K562 (cell line): ENCODE results near the gene LEO1. TPM values are rescaled to one million over a fixed set of nuclear protein-coding genes. Genes with fewer than 3 reads are reported as not detected.

Experiments
- BDP1 ChIP-seq: IDR thresholded peaks from 3 replicates; pipeline ENCODE4 v1.6.1; 2011; ENCODE audit not compliant: insufficient read length, insufficient read depth
- DPF2 ChIP-seq: fragments of 450-650 bp; IDR thresholded peaks from 2 replicates; pipeline ENCODE4 v1.6.1; 2016
- EZH2 ChIP-seq: IDR thresholded peaks from 2 replicates; pipeline ENCODE4 v1.6.1; 2012; ENCODE audit warnings: low read depth, mild to moderate bottlenecking, inconsistent platforms, low read length, borderline replicate concordance
- FOXM1 ChIP-seq, 2 experiments: fragments of 450-650 bp in 1 of 2; sonication (generic) in 1 of 2; formaldehyde crosslinking in 1 of 2; IDR thresholded peaks; 2 replicates each; pipeline versions ENCODE4 v1.6.1 to v1.9.0; 2017 to 2022; ENCODE audit warnings: low read depth in 2 of 2, mild to moderate bottlenecking in 2 of 2, missing genetic modification reagents in 1 of 2, moderate library complexity in 1 of 2
- FUS ChIP-seq: fragments of 200-400 bp; formaldehyde crosslinking; optimal IDR thresholded peaks from 2 replicates; pipeline ENCODE3; 2017; ENCODE audit warnings: low read depth, low read length
- IRF2 ChIP-seq: sonication (generic); formaldehyde crosslinking; IDR thresholded peaks from 2 replicates; pipeline ENCODE4 v1.8.1; 2022; ENCODE audit warnings: mild to moderate bottlenecking, missing genetic modification reagents
- NBN ChIP-seq: fragments of 450-650 bp; IDR thresholded peaks from 2 replicates; pipeline ENCODE4 v1.6.1; 2016; ENCODE audit warnings: low read depth, mild to moderate bottlenecking
- NFATC3 ChIP-seq: fragments of 450-650 bp; IDR thresholded peaks from 2 replicates; pipeline ENCODE4 v1.6.1; 2017; ENCODE audit warnings: mild to moderate bottlenecking
- NFYB ChIP-seq: IDR thresholded peaks from 2 replicates; pipeline ENCODE4 v1.6.1; 2011; ENCODE audit warnings: mild to moderate bottlenecking, moderate library complexity; ENCODE audit not compliant: insufficient read length; ENCODE audit errors: extremely low read depth
- POLR2AphosphoS5 ChIP-seq: IDR thresholded peaks from 2 replicates; pipeline ENCODE4 v1.6.1; 2011; ENCODE audit warnings: mild to moderate bottlenecking, low read depth, low read length, moderate library complexity; ENCODE audit not compliant: control insufficient read depth, insufficient read depth
- POLR2G ChIP-seq: fragments of 200-400 bp; formaldehyde crosslinking; IDR thresholded peaks from 2 replicates; pipeline ENCODE4 v1.6.1; 2017; ENCODE audit warnings: low read depth, mild to moderate bottlenecking, antibody characterized with exemption, low read length, moderate library complexity
- POU5F1 ChIP-seq: fragments of 150-350 bp; IDR thresholded peaks from 2 replicates; pipeline ENCODE4 v1.6.1; 2014; ENCODE audit warnings: borderline replicate concordance, low read length, low read depth, mild to moderate bottlenecking; ENCODE audit not compliant: partially characterized antibody
- SLC30A9 ChIP-seq: fragments of 250-450 bp; sonication (Bioruptor Pico); IDR thresholded peaks from 2 replicates; pipeline ENCODE4 v1.8.0; 2022; ENCODE audit warnings: mild to moderate bottlenecking, moderate library complexity
- SMAD3 ChIP-seq: fragments of 450-650 bp; formaldehyde crosslinking; conservative IDR thresholded peaks from 2 replicates; pipeline ENCODE4 v1.4.0; 2020; ENCODE audit warnings: mild to moderate bottlenecking
- SOX6 ChIP-seq: fragments of 450-650 bp; IDR thresholded peaks from 2 replicates; pipeline ENCODE4 v1.6.1; 2014; ENCODE audit warnings: mild to moderate bottlenecking
- STAT5A ChIP-seq: IDR thresholded peaks from 2 replicates; pipeline ENCODE4 v1.6.1; 2012; ENCODE audit warnings: low read length, inconsistent platforms, borderline replicate concordance
- ZBTB17 ChIP-seq: fragments of 450-650 bp; formaldehyde crosslinking; IDR thresholded peaks from 2 replicates; pipeline ENCODE4 v1.4.0; 2020; ENCODE audit warnings: mild to moderate bottlenecking
- ZFP30 ChIP-seq: fragments of 250-450 bp; sonication (Bioruptor Pico); IDR thresholded peaks from 2 replicates; pipeline ENCODE4 v1.8.0; 2022; ENCODE audit warnings: moderate library complexity, mild to moderate bottlenecking, inconsistent platforms, borderline replicate concordance
- ZNF212 ChIP-seq: fragments of 450-650 bp; formaldehyde crosslinking; IDR thresholded peaks from 2 replicates; pipeline ENCODE4 v1.4.0; 2020; ENCODE audit warnings: mild to moderate bottlenecking
- polyA plus RNA-seq, 8 experiments: library from polyadenylated mRNA; depleted of rRNA in 4 of 8; stranded (reverse) in 5 of 8; unstranded in 3 of 8; fragments of >200 nt; fragmentation: Nextera tagmentation in 2 of 8; fragmentation: Illumina TruSeq in 1 of 8; extraction: Ambion mirVana in 2 of 8; extraction: Trizol in 1 of 8; gene quantifications; 2 replicates each; pipeline versions ENCODE4 v1.2.1 to v1.2.3, GENCODE V29; 2011 to 2014; ENCODE audit warnings: inconsistent platforms in 1 of 8, missing spikeins in 1 of 8
- total RNA-seq, 7 experiments: library from RNA; depleted of rRNA in 6 of 7; stranded (reverse); fragments of >200 nt in 6 of 7; fragmentation: Illumina TruSeq in 2 of 7; extraction: Trizol in 2 of 7; gene quantifications; 2 replicates each; pipeline versions ENCODE4 v1.2.1 to v1.2.3, GENCODE V29; 2011 to 2021; ENCODE audit warnings: low replicate concordance in 1 of 7
- TF ChIP-seq, protein P1 (sequence below): sonication (generic); formaldehyde crosslinking; IDR thresholded peaks from 2 replicates; pipeline ENCODE4 v1.8.1; 2023; ENCODE audit warnings: missing genetic modification reagents, mild to moderate bottlenecking, borderline replicate concordance
- TF ChIP-seq, protein P2 (sequence below): fragments of 450-650 bp; IDR thresholded peaks from 2 replicates; pipeline ENCODE4 v1.6.1; 2017; ENCODE audit warnings: antibody characterized with exemption, mild to moderate bottlenecking

LEO1 gene
- total and polyA plus RNA-seq, 9 of the 15 experiments (the other 6 are each of a cell fraction or from before 2014, with no cell fraction given), result 8.4 to 48.3 (median 37.9) TPM

GRCh38 chr15:52013151-52013791, 41.7 kb upstream of the LEO1 start (continued):
- TF ChIP-seq IRF2 (CRISPR knock-in tag), result no peak
- no peak for TF ChIP-seq ZFP30 (CRISPR knock-in tag)
- peak; percentile 21 for TF ChIP-seq SOX6
- TF ChIP-seq FOXM1 (IDR thresholded peaks at IDR 0.05; ENCODE audit: low read depth), result no peak
- TF ChIP-seq FOXM1 (CRISPR knock-in tag; IDR thresholded peaks at IDR 0.05; ENCODE audit: low read depth), result no peak
- no peak for TF ChIP-seq SLC30A9 (CRISPR knock-in tag)
- no peak for TF ChIP-seq ZBTB17
- TF ChIP-seq POU5F1, result no peak
- TF ChIP-seq POLR2AphosphoS5, result no peak
- no peak for TF ChIP-seq NFATC3
- TF ChIP-seq, protein P1, sequence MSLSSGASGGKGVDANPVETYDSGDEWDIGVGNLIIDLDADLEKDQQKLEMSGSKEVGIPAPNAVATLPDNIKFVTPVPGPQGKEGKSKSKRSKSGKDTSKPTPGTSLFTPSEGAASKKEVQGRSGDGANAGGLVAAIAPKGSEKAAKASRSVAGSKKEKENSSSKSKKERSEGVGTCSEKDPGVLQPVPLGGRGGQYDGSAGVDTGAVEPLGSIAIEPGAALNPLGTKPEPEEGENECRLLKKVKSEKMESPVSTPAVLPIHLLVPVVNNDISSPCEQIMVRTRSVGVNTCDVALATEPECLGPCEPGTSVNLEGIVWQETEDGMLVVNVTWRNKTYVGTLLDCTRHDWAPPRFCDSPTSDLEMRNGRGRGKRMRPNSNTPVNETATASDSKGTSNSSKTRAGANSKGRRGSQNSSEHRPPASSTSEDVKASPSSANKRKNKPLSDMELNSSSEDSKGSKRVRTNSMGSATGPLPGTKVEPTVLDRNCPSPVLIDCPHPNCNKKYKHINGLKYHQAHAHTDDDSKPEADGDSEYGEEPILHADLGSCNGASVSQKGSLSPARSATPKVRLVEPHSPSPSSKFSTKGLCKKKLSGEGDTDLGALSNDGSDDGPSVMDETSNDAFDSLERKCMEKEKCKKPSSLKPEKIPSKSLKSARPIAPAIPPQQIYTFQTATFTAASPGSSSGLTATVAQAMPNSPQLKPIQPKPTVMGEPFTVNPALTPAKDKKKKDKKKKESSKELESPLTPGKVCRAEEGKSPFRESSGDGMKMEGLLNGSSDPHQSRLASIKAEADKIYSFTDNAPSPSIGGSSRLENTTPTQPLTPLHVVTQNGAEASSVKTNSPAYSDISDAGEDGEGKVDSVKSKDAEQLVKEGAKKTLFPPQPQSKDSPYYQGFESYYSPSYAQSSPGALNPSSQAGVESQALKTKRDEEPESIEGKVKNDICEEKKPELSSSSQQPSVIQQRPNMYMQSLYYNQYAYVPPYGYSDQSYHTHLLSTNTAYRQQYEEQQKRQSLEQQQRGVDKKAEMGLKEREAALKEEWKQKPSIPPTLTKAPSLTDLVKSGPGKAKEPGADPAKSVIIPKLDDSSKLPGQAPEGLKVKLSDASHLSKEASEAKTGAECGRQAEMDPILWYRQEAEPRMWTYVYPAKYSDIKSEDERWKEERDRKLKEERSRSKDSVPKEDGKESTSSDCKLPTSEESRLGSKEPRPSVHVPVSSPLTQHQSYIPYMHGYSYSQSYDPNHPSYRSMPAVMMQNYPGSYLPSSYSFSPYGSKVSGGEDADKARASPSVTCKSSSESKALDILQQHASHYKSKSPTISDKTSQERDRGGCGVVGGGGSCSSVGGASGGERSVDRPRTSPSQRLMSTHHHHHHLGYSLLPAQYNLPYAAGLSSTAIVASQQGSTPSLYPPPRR, result no peak
- TF ChIP-seq EZH2, result no peak
- TF ChIP-seq ZNF212 (CRISPR knock-in tag), result no peak
- no peak for TF ChIP-seq STAT5A
- TF ChIP-seq, protein P2, sequence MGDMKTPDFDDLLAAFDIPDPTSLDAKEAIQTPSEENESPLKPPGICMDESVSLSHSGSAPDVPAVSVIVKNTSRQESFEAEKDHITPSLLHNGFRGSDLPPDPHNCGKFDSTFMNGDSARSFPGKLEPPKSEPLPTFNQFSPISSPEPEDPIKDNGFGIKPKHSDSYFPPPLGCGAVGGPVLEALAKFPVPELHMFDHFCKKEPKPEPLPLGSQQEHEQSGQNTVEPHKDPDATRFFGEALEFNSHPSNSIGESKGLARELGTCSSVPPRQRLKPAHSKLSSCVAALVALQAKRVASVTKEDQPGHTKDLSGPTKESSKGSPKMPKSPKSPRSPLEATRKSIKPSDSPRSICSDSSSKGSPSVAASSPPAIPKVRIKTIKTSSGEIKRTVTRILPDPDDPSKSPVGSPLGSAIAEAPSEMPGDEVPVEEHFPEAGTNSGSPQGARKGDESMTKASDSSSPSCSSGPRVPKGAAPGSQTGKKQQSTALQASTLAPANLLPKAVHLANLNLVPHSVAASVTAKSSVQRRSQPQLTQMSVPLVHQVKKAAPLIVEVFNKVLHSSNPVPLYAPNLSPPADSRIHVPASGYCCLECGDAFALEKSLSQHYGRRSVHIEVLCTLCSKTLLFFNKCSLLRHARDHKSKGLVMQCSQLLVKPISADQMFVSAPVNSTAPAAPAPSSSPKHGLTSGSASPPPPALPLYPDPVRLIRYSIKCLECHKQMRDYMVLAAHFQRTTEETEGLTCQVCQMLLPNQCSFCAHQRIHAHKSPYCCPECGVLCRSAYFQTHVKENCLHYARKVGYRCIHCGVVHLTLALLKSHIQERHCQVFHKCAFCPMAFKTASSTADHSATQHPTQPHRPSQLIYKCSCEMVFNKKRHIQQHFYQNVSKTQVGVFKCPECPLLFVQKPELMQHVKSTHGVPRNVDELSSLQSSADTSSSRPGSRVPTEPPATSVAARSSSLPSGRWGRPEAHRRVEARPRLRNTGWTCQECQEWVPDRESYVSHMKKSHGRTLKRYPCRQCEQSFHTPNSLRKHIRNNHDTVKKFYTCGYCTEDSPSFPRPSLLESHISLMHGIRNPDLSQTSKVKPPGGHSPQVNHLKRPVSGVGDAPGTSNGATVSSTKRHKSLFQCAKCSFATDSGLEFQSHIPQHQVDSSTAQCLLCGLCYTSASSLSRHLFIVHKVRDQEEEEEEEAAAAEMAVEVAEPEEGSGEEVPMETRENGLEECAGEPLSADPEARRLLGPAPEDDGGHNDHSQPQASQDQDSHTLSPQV, result peak; percentile 65; the same call in 1 of the 2 replicates
- no peak for TF ChIP-seq NFYB
- no peak for TF ChIP-seq SMAD3 (CRISPR knock-in tag)
- no peak for TF ChIP-seq BDP1
- no peak for TF ChIP-seq FUS
- TF ChIP-seq DPF2, result peak; percentile 78
- TF ChIP-seq POLR2G, result no peak
- no peak for TF ChIP-seq NBN
